NCI-H1930 (cell line): ENCODE data around the gene C11orf42.

Source experiments
- DNase-seq, 2 experiments: peaks; one replicate each; lab custom pipeline; 2025; lab: John Stamatoyannopoulos, UW

C11orf42 gene, protein sequence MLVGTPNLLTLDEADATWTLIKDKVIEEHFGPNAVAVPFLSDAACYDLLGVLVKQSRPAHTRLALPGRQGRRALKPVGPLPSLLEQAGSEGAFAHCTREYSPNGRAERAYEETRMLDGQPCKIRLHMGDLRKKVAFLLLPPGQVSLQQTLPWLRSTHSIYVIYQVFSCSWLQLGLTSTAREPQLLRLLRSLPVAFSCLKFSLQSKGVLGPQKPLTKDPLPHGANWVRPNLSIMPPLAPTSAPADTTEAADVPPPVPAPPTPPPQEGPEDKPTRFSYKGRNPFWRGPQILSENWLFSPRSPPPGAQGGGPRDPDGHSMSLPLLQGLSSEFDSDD

DNA sequence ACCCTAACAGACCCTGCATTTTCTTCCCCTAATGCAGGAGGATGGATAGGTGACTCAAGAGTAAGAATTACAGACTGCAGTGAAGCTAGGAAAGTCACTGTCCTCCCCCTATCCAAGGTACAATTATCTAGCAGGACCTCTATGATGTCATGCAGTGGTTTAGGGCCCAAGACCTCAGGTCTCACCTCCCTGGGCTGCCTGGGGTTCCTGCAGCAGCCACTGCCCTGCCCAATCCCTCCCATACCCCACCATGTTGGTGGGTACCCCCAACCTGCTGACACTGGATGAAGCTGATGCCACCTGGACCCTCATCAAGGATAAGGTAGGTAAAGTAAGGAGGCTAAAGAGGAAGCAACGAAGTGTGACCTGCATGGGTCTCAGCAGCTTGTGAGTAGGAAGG is at the start of gene C11orf42:
Gene C11orf42, plus strand, starts transcription at position 192 of the 400 bp plus-strand sequence. Its CDS starts 59 bp downstream, at position 251.
- DNase-seq: no peak

DNA sequence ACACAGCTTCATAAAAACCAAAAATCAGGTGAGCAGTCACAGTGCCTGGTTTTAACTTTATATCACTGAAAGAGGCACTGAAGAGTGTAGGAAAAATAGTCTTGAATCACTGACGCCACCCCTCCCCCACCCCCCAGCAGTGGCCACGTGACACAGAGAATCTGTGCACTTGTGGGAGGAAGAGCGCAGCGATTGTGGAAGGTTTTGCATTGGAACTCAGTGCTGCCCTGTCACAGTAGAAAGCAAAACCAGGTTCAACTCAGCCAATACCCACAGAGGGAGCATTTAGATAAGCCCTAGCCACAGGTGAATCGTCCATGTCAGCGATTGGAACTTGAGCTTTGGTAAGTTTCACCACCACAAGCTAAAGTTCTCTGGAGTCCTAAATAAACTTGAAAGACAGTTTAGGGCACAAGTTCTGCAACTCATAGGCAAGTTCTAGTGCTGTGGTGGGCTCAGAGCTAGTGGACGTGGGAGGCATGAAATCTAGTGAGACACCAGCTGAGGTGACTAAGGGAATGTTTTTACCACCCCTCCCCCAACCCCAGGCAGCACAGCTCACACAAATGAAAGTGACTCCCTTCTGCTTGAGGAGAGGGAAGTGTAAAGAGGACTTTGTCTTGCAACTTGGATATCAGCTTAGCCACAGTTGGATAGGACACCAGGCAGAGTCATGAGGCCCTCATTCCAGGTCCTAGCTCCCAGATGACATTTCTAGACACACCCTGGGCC is 48.6 kb upstream of the C11orf42 start:
- no peak for DNase-seq

DNA sequence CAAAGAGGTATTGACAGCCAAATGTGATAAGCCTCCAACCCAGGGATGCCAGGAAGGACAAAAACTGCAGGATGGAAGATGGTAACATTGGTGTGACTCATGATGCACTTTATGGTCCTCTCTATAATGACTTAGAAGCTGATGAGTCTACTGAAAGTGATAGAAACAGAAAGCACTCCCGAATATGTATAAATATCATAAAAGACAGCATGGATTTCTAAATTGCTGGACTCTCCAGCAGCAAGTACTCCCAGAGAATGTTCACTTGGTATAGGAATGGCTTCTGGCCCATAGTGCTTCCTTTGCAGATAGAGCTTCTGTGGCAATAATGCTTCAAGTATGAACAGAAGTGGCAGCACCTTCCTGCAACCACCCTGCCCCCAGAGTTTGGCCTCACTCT is 35.1 kb upstream of the C11orf42 start, which contains the start of gene OR52B2:
Gene OR52B2, minus strand, starts transcription at position 101 of the 400 bp plus-strand sequence. Its CDS starts 0 bp downstream, at position 101.
- DNase-seq: no peak

DNA sequence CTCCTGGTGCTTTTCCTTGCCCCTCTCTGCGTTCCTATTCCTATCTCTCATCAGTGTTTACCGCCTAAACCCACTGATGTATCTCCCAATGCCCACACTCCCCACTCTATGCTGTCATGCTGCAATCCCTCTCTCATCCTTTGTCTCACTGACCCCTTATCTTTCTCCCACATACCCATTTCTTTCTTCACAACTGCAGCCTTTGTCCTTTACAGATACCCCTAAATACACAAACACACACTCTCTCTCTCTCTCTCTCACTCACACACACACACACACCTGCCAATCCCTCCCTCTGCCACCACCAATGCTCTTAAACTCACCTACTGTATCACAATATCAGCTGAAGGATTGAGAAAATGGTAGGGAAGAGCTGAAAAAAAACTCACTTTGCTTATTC is 29.9 kb upstream of the C11orf42 start:
- DNase-seq: no peak

DNA sequence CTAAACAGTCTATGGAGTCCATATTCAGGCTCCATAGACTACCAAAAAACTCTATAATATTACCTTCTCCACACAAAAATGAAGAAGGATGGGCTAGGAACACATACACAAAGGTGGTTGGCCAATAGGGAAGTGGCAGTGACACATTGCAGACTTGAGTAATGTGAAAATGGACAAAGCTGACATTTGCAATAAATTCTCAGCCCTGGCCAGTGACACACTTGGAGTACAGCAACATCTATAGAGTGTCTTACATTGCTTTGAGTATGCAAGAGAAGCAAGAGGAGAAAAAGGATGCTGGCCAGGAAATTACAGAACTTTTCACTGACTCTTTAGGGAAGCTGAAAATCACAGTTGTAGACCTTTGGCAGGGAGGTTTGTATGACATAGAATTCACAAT is 13.6 kb upstream of the C11orf42 start:
- DNase-seq: no peak

DNA sequence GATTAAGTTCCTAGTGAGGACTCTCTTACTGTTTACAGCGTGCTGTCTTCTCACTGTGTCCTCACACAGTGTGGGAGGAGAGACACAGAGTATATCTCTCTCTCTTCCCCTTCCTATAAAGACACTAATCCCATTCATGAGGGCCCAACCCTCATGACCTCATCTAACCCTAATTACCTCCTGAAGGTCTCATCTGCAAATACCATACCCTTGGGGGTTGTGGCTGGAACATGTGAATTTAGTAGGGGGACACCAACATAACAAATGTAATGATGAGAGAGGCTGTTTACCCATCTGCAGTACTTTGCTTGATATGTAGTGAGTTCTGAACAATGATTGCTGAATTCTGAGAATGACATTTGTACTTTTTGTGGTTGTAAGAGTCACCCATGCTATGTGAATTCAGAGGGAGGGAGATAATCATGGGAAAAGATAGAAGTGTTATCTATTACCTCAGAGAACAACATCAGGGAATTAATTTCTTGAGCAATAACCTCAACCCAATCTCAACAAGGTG is 11.2 kb upstream of the C11orf42 start:
- no peak for DNase-seq

DNA sequence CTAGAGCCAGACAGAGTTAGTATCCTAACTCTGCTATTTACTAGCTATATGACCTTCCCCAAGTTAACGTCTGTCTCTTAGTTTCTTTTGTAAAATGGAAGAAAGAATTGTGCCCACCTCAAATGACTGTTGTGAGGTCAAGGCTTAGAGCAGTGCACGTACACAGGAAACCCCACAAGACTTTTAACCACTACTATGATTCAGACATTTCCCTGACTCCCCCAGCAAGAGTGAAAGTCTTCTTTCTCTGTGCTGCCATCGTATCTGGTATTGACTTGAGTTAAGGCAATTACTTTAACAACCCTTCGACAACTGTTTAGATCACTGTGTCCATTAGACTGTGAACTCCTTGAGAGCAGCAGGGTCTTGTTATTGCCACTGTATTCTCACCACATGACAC is 9.0 kb upstream of the C11orf42 start:
- no peak for DNase-seq

DNA sequence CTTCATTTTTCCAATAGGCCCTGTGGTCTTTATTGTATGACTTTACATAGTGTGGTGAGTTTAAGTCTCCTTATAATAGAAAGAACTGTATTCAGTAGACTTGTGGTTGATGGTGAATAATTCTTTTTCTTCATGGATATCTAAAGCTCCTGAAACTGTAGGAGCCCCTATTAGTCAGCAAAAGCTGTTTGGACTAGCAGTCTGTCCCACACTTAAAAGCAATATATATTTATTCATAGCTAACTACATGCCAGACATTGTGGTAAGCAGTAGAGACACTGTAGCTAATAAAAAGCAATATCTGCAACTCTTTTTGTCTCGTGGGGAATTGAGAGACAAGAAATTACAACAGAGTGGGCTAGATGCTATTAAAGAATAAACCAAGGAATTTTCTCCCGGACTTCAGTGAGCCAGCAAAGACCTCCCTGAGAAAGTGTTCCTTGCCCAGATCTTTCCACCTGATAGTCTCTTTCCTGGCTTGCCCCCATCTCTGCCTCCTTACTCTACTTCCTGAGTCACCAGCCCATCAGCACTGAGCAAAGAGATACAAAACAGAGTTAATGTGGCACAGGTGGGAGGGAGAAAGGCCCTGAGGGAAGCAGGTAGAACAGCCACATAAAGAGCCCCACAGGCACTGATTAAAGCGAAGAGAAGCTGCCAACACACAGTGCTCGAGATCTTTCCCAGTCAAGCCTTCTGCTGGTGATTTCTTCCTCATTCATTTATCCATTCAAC is 7.7 kb upstream of the C11orf42 start:
- no peak for DNase-seq

DNA sequence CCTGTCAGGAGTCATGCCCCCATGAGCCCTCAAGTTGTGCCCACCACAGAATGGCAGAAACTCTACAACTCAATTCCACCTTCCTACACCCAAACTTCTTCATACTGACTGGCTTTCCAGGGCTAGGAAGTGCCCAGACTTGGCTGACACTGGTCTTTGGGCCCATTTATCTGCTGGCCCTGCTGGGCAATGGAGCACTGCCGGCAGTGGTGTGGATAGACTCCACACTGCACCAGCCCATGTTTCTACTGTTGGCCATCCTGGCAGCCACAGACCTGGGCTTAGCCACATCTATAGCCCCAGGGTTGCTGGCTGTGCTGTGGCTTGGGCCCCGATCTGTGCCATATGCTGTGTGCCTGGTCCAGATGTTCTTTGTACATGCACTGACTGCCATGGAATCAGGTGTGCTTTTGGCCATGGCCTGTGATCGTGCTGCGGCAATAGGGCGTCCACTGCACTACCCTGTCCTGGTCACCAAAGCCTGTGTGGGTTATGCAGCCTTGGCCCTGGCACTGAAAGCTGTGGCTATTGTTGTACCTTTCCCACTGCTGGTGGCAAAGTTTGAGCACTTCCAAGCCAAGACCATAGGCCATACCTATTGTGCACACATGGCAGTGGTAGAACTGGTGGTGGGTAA is 6.1 kb upstream of the C11orf42 start, which contains the start of gene OR52W1:
Gene OR52W1, plus strand, starts transcription at position 51 of the 637 bp plus-strand sequence. Its CDS starts 0 bp downstream, at position 51.
- no peak for DNase-seq

DNA sequence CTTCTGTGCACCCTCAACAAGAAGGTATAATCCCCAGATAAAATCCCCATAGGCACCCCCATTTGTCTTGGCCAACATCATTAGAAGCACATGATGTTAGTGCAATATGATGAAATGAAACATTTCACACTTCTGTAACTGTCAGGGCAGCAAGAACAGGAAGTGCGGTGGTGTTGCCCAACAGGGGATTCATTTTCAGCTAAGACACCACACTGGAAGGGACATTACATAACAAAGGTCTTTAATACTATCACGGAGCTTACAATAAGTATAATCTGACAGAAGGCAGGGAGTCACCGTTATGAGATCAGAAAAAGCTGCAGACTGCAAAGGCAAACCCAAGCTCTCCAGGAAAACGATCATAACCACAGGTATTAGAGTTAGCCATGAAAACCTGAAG is 4.4 kb upstream of the C11orf42 start:
- no peak for DNase-seq

DNA sequence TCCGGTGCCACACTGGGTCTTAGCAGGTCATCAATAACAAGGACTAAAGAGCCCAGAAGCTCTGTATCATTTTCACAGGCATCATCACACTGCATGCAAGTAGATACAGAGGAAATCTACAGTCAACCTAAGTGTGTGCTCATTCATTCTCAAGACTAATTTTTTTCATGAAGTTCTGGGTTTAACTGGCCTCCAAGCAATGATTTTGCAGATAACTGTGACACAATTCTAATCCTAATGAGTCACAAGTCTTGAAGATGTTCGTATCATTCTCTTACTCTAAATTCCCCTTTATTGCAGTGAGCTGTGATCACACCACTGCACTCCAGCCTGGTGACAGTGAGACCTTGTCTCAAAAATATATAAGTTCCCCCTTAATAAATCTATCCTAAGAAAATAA is 3.9 kb upstream of the C11orf42 start:
- DNase-seq: no peak

DNA sequence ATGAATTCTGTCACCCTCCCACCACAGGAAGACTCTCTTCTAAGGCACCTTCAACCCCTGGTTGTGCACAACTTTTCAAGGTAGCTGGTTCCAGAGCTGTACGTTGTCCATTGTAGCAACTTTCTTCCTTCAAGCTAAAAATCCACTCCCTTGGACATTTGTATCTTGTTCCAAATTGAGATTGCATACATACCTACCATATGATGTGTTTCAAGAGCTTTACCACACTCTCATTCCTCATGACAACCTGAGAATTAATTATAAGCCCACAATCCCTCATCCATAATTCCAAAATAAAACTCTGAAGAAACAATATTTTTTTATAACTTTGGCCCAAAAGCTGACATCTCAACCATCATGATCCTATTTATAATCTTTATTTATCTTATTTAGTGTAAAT is 3.3 kb upstream of the C11orf42 start:
- DNase-seq: no peak

DNA sequence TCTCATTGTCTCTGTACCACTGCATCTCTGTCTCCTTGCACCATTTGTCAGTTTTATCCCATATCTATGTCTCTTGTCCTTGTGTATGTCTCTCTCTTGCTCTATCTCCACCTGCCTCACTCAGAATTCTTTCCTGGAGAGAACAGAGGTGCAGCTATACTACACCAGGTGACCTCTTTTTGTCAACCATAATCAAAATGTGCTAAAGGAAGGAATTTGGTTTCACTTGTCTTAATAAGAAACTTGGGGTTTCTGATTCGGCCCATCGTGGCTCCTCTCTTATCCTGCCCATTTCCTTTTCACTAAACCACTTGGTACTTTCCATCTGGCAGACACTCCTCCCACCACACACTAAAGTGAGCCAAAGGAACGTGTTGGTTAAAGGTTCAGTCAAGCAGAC is 2.0 kb upstream of the C11orf42 start:
- no peak for DNase-seq

DNA sequence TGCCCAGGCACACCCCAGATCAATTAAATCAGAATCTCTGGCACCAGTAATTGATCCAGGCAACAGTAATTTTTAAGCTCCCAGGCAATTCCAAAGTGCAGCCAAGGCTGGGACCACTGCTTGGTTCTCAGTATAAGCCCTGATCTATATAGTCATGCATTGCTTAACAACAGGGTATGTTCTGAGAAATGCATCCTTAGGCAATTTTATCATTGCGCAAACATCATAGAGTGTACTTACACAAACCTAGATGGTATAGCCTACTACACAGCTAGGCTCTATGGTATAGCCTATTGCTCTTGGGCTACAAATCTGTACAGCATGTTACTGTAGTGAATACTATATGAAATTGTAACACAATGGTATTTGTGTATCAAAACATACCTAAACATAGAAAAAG is 651 bp upstream of the C11orf42 start:
- no peak for DNase-seq

DNA sequence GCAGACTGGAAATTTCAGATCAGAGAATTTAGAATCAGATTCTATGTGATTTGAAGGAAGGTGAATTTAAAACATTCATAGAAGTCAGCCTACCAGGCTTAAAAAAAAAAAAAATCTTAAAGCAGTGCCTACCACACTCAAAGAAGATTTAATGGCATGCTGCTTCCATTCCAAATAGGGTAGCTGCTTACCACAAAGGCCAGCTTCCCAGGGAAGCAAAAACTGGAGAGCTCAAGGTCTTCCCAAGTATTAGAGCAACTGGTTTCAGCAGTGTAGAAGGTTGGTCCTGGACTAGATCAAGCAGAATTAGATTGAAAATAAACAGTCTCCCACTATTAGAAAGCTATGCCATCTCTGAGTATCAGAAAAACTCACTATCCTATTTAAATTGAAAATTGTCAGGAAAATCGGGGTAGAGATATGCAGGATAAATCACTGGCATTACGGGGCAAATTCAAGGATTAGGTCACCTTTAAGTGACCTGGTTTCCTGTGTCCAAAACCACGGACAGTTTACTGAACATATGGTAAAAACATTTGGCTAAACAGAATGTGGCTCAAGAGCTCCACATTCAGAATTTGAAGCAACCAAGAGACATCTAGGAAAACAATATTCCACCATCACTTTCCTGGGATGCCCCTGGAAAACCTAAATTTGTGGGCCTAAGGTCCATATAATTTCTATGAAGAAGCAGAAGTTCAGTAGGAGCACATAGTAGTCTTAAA is 1.3 kb downstream of the C11orf42 start:
- DNase-seq: no peak

DNA sequence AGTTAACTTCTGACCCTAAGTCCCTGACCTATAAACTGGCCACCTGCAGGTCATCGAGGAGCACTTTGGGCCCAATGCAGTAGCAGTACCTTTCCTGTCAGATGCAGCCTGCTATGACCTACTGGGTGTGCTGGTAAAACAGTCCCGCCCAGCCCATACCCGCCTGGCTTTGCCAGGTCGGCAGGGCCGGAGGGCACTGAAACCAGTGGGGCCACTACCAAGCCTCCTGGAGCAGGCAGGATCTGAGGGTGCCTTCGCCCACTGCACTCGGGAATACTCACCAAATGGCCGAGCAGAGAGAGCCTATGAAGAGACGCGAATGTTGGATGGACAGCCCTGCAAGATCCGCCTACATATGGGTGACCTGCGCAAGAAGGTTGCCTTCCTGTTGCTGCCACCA is 4.4 kb downstream of the C11orf42 start:
- DNase-seq: no peak

DNA sequence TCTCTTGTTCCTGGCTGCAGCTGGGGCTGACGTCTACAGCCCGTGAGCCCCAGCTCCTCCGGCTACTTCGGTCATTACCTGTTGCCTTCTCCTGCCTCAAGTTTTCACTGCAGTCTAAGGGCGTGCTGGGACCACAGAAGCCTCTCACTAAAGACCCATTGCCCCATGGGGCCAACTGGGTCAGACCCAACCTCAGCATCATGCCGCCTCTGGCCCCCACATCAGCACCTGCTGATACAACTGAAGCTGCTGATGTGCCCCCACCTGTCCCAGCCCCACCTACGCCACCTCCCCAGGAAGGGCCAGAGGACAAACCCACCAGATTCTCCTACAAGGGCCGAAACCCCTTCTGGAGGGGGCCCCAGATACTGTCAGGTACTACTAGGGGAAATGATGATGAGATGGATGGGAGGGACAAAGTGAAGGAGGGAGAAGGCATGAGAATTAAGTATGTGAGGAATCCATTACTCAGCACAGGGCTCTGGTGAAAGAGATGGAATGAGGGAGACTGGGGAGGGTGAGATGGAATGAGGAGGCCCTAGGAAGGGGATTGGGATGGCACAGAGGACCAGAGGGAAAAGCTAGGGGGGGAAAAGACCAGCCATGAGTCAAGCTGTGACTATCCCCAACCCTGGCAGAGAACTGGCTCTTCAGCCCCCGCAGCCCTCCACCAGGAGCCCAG is 5.1 kb downstream of the C11orf42 start:
- no peak for DNase-seq

DNA sequence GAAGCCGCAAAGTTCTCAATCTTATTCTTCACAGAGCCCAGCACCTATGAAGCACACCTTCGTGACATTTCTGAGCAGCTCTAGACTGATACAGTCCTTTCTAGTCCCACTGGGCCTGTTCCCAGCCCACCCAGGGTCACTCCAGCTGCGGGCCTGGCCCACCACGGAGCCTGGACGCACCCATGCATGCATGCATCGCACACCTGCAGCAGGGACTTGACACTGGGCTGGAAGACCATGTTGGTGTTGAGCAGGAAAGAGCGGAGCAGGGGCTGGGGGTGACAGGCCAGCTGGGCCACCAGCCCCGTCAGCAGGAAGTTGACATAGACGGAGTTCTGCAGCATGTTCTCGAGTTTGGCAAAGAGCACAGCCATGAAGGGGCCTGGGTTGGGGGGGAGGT is 9.2 kb downstream of the C11orf42 start:
- no peak for DNase-seq

DNA sequence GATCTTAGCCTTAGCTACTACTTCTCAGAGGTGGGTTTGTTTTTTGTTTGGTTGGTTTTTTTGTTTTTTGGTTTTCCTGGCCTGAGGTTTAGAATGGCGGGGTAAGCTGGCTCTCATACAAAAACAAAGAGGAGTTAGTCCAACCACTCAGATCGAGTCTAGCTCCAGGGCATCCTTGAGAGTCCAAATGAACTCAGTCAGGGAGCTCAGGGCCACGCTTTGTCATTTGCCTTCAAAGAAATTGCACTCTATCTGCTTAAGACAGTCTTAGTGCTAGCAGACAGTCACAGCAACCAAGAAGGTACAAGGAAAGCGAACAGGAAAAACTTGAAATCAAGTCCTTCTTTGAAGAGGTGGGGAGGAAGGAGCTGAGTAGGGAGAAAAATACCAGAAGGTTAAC is 11.1 kb downstream of the C11orf42 start:
- DNase-seq: no peak

DNA sequence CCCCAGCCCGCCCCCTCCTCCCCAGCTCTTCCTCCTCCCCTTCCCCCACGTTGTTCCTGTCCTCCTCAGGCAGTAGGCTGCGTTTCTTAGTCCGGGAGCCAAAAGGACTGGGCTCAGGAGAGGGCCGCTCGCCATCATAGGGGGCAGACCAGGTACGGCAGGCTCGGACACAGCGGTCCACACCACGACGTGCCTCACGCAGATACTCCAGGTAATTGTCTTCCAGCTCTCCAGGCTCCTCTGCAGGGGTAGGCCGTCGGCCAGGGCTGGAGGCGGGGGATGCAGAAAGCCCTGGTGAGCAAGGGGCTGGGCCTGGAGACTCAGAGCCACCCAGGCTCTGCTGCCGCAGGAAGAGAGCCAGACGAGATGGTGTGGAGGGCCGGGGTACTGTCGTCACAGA is 12.4 kb downstream of the C11orf42 start:
- no peak for DNase-seq

DNA sequence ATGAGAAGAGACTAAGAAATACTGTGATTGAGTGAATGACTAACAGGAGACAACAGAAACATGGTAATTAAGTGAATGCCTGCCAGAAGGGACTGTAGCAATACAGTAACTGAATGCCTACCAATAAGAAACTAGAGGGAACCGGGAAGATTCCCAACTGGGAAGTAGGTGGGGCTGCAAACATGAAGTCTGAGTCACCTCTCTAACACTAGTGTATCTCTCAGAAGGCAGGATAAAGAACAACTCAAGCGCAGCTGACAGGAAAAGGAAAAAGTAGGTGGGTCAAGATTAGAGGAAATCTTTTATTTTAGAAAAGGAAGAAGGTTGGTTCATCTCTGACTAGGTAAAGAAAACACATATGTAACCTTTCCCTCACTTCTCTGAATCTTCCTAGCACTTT is 14.0 kb downstream of the C11orf42 start:
- no peak for DNase-seq
